HepG2 (cell line): ENCODE data around the gene HDAC10. TPM values are rescaled to one million over a fixed set of nuclear protein-coding genes. Genes with fewer than 3 reads are reported as not detected.

Source experiments
- CREB1 ChIP-seq, 2 experiments: fragments of 450-650 bp in 1 of 2; IDR thresholded peaks; 2 replicates each; pipeline ENCODE4 v1.6.1; 2016 to 2017; ENCODE audit warnings: control low read depth in 1 of 2, mild to moderate bottlenecking in 1 of 2, missing compliant biosample characterization in 1 of 2, missing genetic modification characterization in 1 of 2
- HOXD1 ChIP-seq: sonication (generic); formaldehyde crosslinking; IDR thresholded peaks from 2 replicates; pipeline ENCODE4 v1.5.0; 2020; ENCODE audit warnings: missing genetic modification reagents
- PAXIP1 ChIP-seq: sonication (generic); formaldehyde crosslinking; conservative IDR thresholded peaks from 2 replicates; pipeline ENCODE4 v1.4.0; 2020; ENCODE audit warnings: mild to moderate bottlenecking, missing genetic modification reagents, moderate library complexity
- PBX3 ChIP-seq: sonication (generic); formaldehyde crosslinking; IDR thresholded peaks from 2 replicates; pipeline ENCODE4 v1.8.1; 2023; ENCODE audit warnings: missing genetic modification reagents, inconsistent platforms, borderline replicate concordance
- SMAD9 ChIP-seq: sonication (generic); formaldehyde crosslinking; IDR thresholded peaks from 2 replicates; pipeline ENCODE4 v1.5.1; 2020; ENCODE audit warnings: mild to moderate bottlenecking, missing genetic modification reagents
- ZBTB4 ChIP-seq: sonication (generic); formaldehyde crosslinking; IDR thresholded peaks from 2 replicates; pipeline ENCODE4 v1.4.0; 2020; ENCODE audit warnings: missing genetic modification reagents, mild to moderate bottlenecking, borderline replicate concordance
- ZNF17 ChIP-seq: sonication (generic); formaldehyde crosslinking; IDR thresholded peaks from 2 replicates; pipeline ENCODE4 v1.5.0; 2020; ENCODE audit warnings: mild to moderate bottlenecking, missing genetic modification reagents
- ZNF180 ChIP-seq: sonication (generic); formaldehyde crosslinking; IDR thresholded peaks from 2 replicates; pipeline ENCODE4 v1.4.0; 2020; ENCODE audit warnings: low read depth, missing genetic modification reagents, borderline replicate concordance
- ZNF260 ChIP-seq: sonication (generic); formaldehyde crosslinking; IDR thresholded peaks from 2 replicates; pipeline ENCODE4 v1.4.0; 2020; ENCODE audit warnings: missing genetic modification reagents, low read depth, mild to moderate bottlenecking, borderline replicate concordance
- ZNF281 ChIP-seq: sonication (generic); formaldehyde crosslinking; IDR thresholded peaks from 2 replicates; pipeline ENCODE4 v1.4.0; 2020; ENCODE audit warnings: missing genetic modification reagents, borderline replicate concordance
- ZNF432 ChIP-seq: sonication (generic); formaldehyde crosslinking; IDR thresholded peaks from 2 replicates; pipeline ENCODE4 v1.5.0; 2020; ENCODE audit warnings: missing genetic modification reagents, mild to moderate bottlenecking, borderline replicate concordance
- polyA plus RNA-seq, 8 experiments: library from polyadenylated mRNA; depleted of rRNA in 3 of 8; stranded (reverse) in 7 of 8; unstranded in 1 of 8; fragments of >200 nt; fragmentation: Illumina TruSeq in 4 of 8; extraction: Trizol in 4 of 8; gene quantifications; 2 replicates each; pipeline versions ENCODE4 v1.2.1 to v1.2.3, GENCODE V29; 2011 to 2016; ENCODE audit warnings: low read depth in 4 of 8, missing spikeins in 1 of 8, mixed read lengths in 1 of 8; ENCODE audit not compliant: insufficient read depth in 1 of 8
- total RNA-seq, 5 experiments: library from RNA; depleted of rRNA; stranded (reverse); fragments of >200 nt; fragmentation: Illumina TruSeq; extraction: Trizol; gene quantifications; 2 replicates each; pipeline ENCODE4 v1.2.3, GENCODE V29; 2016; ENCODE audit warnings: low read depth in 1 of 5
- TF ChIP-seq, protein P1 (sequence below), 2 experiments: IDR thresholded peaks; 2 replicates each; pipeline ENCODE4 v1.6.1; 2011 to 2012; ENCODE audit warnings: low read length in 2 of 2, borderline replicate concordance in 1 of 2, low read depth in 1 of 2, mild to moderate bottlenecking in 1 of 2, moderate library complexity in 1 of 2

The HDAC10 gene
- total and polyA plus RNA-seq, 2 of the 13 experiments (the other 11 are each of a cell fraction or from before 2014, with no cell fraction given): 13.9 to 14.9 TPM

DNA sequence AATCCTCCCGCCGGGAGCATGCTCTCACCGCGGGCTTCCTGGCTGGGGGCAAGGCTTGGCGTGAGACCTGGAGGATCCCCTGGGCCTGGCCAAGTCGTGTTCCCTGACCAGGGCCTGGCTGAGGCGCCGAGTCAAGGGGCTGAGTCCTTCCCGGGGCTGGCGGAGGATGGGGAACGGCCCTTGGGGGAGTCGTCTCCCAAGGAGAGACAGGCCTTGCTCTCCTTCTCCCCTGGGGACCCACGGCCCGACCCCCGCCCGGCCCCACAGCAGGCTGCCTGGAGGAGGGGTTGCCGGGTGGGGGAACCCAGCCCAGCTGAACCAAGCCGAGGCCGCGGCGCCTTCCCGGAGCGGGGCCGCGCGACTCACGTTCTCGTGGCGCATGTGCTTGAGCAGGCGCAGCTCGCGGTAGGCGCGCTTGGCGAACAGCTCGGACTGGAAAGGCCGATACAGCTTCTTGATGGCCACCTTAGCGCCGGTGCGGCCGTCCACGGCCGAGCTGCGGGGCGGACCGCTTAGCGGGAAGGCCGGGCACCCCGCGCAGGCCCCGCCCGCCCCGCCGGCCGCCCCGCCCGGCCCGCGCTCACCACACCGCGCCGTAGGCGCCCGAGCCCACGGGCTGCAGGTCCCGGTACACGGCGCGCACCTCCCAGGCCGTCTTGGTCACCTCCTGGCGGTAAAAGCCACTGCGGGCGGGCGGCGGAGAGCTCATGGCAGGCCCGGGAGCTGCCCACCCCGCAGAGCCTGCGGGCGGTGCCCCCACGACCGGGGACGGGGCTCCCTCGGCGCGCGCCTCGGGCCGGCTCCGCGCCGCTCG lies 9.9 kb upstream of the HDAC10 start (continued):
- no peak for TF ChIP-seq ZBTB4 (CRISPR knock-in tag)
- TF ChIP-seq ZNF17: no peak
- TF ChIP-seq ZNF281 (CRISPR knock-in tag): no peak
- TF ChIP-seq SMAD9 (CRISPR knock-in tag): no peak
- no peak for TF ChIP-seq ZNF432
- no peak for TF ChIP-seq PAXIP1
- TF ChIP-seq ZNF180: no peak
- no peak for TF ChIP-seq CREB1 (IDR thresholded peaks at IDR 0.05)
- no peak for TF ChIP-seq CREB1 (CRISPR knock-in tag; IDR thresholded peaks at IDR 0.05)
- TF ChIP-seq HOXD1 (CRISPR knock-in tag): no peak
- TF ChIP-seq, protein P1, sequence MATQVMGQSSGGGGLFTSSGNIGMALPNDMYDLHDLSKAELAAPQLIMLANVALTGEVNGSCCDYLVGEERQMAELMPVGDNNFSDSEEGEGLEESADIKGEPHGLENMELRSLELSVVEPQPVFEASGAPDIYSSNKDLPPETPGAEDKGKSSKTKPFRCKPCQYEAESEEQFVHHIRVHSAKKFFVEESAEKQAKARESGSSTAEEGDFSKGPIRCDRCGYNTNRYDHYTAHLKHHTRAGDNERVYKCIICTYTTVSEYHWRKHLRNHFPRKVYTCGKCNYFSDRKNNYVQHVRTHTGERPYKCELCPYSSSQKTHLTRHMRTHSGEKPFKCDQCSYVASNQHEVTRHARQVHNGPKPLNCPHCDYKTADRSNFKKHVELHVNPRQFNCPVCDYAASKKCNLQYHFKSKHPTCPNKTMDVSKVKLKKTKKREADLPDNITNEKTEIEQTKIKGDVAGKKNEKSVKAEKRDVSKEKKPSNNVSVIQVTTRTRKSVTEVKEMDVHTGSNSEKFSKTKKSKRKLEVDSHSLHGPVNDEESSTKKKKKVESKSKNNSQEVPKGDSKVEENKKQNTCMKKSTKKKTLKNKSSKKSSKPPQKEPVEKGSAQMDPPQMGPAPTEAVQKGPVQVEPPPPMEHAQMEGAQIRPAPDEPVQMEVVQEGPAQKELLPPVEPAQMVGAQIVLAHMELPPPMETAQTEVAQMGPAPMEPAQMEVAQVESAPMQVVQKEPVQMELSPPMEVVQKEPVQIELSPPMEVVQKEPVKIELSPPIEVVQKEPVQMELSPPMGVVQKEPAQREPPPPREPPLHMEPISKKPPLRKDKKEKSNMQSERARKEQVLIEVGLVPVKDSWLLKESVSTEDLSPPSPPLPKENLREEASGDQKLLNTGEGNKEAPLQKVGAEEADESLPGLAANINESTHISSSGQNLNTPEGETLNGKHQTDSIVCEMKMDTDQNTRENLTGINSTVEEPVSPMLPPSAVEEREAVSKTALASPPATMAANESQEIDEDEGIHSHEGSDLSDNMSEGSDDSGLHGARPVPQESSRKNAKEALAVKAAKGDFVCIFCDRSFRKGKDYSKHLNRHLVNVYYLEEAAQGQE (IDR thresholded peaks at IDR 0.05; ENCODE audit: borderline replicate concordance in 1 of 2, low read depth in 1 of 2, low read length in 2 of 2): no peak
- no peak for TF ChIP-seq ZNF260 (CRISPR knock-in tag)
- TF ChIP-seq PBX3 (CRISPR knock-in tag): no peak
